HG03354 (cell line): ENCODE data around the gene ATP5PD.

ENCODE experiments used
- ATAC-seq: cut with Tn5 transposase; IDR thresholded peaks from one replicate; pipeline ENCODE4 v1.9.1; 2021; ENCODE audit warnings: mild to moderate bottlenecking; ENCODE audit not compliant: unreplicated experiment, poor library complexity, severe bottlenecking

Gene ATP5PD

DNA sequence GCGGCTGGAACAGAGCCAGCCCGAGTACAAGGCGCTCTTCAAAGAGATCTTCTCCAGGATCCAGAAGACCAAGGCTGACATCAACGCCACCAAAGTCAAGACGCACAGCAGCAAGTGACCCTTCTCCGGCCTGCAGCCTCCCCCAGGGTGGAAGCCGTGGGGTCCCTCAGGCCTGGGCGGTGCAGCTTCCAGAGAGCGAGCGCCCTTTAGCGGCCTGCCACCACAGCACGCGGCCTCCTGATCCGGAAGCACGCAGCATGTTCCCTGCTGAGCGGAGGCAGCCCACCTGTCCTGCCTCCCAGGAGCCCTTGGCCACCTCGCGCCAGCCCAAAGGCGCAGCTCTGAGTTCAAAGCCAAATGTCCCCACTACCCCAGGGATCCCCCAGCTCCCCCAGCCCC, 42.8 kb downstream of the ATP5PD start:
- ATAC-seq, result no peak

DNA sequence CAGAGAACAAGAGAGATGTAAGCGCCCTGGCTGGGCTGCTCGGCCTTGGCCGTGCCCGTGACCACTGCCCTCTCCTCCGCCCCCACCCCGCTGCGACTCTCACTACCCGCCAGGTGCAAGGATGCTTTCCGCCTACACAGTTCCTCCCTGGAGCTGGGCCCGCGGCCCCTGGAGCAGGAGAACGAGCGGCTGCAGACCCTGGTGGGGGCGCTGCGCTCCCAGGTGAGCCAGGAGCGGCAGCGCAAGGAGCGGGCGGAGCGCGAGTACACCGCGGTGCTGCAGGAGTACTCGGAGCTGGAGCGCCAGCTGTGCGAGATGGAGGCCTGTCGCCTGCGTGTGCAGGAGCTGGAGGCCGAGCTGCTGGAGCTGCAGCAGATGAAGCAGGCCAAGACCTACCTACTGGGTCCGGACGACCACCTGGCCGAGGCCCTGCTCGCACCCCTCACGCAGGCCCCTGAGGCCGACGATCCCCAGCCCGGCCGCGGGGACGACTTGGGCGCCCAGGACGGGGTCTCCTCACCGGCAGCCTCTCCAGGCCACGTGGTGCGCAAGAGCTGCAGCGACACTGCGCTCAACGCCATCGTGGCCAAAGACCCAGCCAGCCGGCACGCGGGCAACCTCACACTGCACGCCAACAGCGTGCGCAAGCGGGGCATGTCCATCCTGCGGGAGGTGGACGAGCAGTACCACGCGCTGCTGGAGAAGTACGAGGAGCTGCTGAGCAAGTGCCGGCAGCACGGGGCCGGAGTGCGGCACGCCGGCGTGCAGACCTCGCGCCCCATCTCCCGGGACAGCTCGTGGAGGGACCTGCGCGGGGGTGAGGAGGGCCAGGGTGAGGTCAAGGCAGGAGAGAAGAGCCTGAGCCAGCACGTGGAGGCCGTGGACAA, 43.5 kb downstream of the ATP5PD start:
- no peak for ATAC-seq

DNA sequence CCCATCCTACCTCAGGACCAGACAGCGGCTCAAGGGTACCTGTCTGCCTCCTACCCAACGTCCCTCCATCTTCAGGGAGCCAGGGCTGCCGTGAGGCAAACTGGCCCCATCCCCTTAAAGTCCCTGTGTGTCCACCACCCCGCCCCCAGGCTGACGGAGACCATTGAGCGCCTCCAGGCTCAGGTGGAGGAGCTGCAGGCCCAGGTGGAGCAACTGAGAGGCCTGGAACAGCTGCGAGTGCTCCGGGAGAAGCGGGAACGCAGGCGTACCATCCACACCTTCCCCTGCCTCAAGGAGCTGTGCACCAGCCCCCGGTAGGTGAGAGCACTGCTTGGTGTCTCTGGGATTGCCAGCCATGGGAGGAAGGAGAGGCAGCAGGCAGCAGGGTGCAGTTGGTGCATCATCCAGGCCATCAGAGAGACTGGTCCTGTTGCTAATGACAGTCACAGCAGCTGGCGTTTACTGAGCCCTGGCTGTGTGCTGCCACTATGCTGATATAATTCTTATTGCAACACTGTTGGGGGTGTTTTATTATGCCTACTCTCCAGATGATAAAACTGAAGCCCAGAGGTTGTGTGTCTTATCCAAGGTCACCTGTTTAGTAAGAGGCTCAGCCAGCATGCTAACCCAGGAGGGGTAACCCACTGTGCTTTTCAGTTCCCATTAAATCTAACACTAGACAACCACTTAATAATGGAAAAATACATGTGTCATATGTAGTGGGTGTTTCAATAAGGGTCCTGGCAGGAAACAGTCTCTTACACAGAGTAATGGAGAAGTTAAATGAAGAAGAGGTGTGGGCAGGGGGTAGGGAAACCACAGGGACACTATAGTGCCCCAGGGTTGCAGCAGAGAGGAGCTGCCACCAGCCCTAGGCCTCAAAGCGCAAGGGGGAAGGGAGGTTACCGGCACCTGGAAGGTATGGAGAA, 44.6 kb downstream of the ATP5PD start:
- no peak for ATAC-seq

DNA sequence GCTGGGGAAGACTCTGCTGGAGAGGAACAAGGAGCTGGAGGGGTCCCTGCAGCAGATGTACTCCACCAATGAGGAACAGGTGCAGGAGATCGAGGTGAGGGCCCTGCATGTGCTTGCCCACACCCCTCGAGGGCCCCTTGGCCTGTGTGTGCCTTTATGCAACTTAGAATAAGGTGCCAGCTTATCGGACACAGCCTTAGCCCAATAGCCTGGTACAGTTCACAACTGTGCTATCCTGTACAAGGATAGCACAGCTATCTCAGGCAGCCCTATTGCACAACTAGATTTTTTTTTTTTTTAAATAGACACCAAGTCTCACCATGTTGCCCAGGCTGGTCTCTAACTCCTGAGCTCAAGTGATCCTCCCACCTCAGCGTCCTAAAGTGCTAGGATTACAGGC, 47.2 kb downstream of the ATP5PD start:
- ATAC-seq, result no peak

DNA sequence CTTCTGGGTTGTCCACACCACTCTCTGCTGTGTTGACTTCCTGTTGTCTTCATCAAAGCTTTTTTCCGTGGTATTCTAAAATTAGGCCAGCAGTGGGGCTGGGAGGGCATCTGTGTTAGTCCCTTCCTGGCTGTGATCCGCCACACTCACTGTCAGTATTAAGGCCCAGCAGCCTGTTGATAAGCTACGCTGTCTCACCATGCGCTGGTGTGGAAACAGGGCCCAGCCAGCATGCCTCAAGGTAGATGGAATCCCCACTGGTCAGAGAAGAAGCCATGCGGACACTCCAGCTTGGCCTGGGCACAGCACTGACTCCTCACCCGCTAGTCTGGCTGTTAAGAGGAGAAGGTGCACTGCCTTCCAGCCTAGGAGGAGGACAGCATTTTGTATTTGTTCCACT, 48.0 kb downstream of the ATP5PD start:
- no peak for ATAC-seq

DNA sequence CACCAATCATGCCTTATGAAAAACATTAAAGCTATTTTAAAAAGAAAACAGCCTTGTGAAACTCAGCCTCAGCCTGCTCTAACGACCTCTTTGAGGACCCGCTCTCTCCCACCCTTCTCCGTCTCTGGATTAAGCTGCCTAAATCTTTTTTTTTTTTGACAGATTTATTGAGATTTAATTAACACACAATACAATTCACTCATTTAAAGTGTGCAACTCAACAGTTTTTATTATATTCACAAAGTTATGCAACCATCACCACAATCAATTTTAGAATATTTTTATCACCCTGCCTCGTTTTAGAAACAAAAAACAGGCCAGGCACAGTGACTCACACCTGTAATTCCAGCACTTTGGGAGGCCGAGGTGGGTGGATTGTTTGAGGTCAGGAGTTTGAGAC, 50.9 kb downstream of the ATP5PD start:
- ATAC-seq, result no peak

DNA sequence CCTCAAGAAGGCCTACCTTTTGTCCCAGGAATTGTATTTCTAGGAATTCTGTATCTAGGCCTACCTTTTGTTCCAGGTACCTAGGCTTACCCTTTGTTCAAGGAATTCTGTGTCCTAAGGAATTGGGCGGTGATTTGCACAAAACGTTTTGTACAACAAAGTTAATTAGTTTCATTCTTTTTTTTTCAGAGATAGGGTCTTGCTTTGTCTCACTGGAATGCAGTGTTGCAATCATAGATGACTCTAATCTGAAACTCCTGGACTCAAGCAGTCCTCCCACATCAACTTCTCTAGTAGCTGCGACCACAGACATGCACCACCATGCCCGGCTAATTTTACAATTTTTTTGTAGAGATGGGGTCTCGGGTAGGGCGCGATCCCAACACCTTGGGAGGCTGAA, 52.3 kb downstream of the ATP5PD start:
- ATAC-seq, result no peak

DNA sequence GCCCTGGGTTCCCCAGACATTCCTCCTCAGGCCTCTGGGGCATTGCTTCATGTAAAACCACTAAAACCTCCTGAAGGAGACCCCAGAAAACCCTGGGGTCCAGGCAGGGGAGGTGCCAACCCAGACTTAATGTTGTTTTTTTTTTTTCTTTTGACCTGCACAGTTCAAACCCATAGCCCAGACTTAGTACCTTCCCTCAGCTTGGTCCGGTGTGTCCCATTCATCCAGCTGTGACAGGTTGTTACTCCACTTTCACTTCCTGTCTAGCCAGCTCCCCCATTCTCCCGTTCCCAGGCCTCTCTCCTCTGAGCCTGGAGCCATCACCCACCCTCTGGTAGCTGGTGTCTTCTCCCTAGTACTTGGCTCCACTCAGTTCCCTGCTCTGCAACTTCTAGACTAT, 54.5 kb downstream of the ATP5PD start:
- ATAC-seq, result no peak

DNA sequence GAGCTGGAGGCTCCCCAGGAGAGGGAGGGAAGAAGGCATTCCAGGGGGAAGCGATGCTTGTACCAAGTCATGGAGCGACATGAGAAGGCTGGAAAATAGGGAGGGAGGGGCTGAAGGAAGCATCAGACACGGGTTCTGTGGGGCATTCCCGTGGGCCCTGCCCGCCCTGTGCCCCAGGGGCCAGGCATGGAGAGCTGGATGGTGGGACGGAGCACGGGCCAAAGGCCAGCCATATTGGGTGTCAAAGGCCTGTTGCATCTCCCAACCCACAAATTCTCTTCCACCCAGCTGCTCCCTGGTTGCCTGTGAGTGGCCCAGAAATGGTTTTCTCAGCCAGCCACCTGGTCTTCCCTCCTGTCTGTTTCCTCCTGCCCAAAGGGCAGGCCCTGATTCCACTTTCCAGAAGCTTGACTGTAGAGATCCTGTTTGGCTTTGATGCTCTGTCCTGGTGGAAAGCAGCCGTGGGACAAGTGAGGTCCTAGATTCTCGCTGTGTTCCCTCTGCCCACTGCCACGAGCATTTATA, 56.1 kb downstream of the ATP5PD start:
- no peak for ATAC-seq
